SH-SY5Y (cell line): Measurements from ENCODE around the gene IGSF5.

Experiments used
- GATA2 ChIP-seq: IDR thresholded peaks from 2 replicates; pipeline ENCODE4 v1.6.1; 2011; ENCODE audit warnings: mild to moderate bottlenecking, low read depth, low read length
- GATA3 ChIP-seq: IDR thresholded peaks from 2 replicates; pipeline ENCODE4 v1.6.1; 2011; ENCODE audit warnings: low read depth, mild to moderate bottlenecking, low read length, moderate library complexity

DNA sequence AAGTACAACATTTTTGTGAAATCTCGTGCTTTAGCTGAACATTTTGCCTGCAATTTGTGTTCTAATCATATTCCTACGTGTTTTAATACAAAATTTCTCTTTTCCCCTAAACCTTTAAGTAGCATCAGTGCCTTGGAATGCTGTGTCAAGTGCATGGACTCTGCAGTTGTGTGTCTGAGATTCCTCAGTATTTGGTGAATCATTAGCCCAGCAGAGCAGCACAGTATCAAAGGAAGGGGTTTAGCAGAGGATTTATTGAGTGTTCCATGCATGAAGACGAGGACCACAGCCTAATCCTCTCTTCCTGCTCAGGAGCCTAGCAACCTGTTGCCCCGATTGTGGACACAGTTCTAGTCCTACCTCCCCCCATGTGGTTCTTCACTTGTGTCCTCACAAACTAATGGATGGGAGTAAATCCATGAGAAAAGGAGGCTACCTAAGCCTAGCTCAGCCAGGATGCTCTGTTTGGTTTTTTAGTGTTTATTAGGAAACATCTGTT is 92.9 kb downstream of the IGSF5 start:
- no peak for TF ChIP-seq GATA3
- TF ChIP-seq GATA2, result no peak
